Vagina (tissue), 2 donors: ENCODE results near the gene ELMO1. TPM values are rescaled to one million over a fixed set of nuclear protein-coding genes. Genes with fewer than 3 reads are reported as not detected.
A peak's percentile ranks its signal among the peaks of the same experiment; 100 is the strongest.

ENCODE experiments used
- DNase-seq, 2 donors: peaks; one replicate each; pipeline ENCODE4 v3.0.0-alpha.2; 2017; ENCODE audit errors: extremely low spot score in 2 of 2
- H3K27ac ChIP-seq: fragments of 200-600 bp; sonication (generic); one replicate; pipeline ENCODE4 v1.5.1; 2019
- H3K27me3 ChIP-seq: fragments of 200-600 bp; sonication (generic); one replicate; pipeline ENCODE4 v1.5.1; 2019
- H3K36me3 ChIP-seq, 2 donors: fragments of 200-600 bp; sonication (generic); one replicate each; pipeline ENCODE4 v1.5.1; 2017 to 2019
- H3K4me1 ChIP-seq: fragments of 200-600 bp; sonication (generic); one replicate; pipeline ENCODE4 v1.5.1; 2019
- H3K4me3 ChIP-seq, 2 donors: fragments of 200-600 bp; sonication (generic); 1 replicate in 1 of 2; 2 replicates in 1 of 2; pipeline ENCODE4 v1.5.1; 2016 to 2019
- H3K9me3 ChIP-seq: fragments of 200-600 bp; sonication (generic); one replicate; pipeline ENCODE4 v1.5.1; 2019
- CTCF ChIP-seq, 3 experiments: fragments of 450-650 bp in 2 of 3; fragments of 200-600 bp in 1 of 3; sonication (generic) in 1 of 3; IDR thresholded peaks; one replicate each; pipeline ENCODE4 v1.5.1; 2017 to 2019; ENCODE audit warnings: antibody characterized with exemption in 3 of 3, mild to moderate bottlenecking in 2 of 3, moderate library complexity in 2 of 3
- POLR2A ChIP-seq, 2 donors: fragments of 450-650 bp; IDR thresholded peaks; one replicate each; pipeline ENCODE4 v1.6.1; 2017; ENCODE audit warnings: antibody characterized with exemption in 2 of 2, mild to moderate bottlenecking in 2 of 2, moderate library complexity in 2 of 2
- POLR2AphosphoS5 ChIP-seq, 2 donors: sonication (generic); formaldehyde crosslinking; IDR thresholded peaks; one replicate each; pipeline ENCODE4 v1.9.0; 2017; ENCODE audit warnings: antibody characterized with exemption in 2 of 2, mild to moderate bottlenecking in 2 of 2, low read depth in 1 of 2; ENCODE audit not compliant: insufficient read depth in 1 of 2
- intact Hi-C: fragments of 100-400 bp; cut with DNase I; formaldehyde crosslinking; loops from one replicate; pipeline ENCODE4 v1.15.1; 2023
- total RNA-seq: library from RNA; depleted of rRNA; stranded (reverse); fragments of >200 nt; gene quantifications from one replicate; pipeline ENCODE4 v1.2.3, GENCODE V29; 2016

The ELMO1 gene
- total RNA-seq, 1 donor from 2014 or later: 74.4 TPM

GRCh38 chr7:37273891-37274290 lies 174.8 kb downstream of the ELMO1 start:
- DNase-seq: no peak
- Histone ChIP-seq H3K36me3 (no peaks in the 10 kb centered on the region), H3K4me1 (no peaks in the 10 kb centered on the region), H3K27me3 (no peaks in the 10 kb centered on the region), H3K27ac (no peak overlapping the region), H3K4me3 (no peak overlapping the region), H3K9me3 (no peaks in the 10 kb centered on the region)
- intact Hi-C loops: no loop called here
- TF ChIP-seq POLR2AphosphoS5 (IDR thresholded peaks at IDR 0.05; ENCODE audit: insufficient read depth in 1 of 2, low read depth in 1 of 2) (no peak), POLR2A (IDR thresholded peaks at IDR 0.05) (no peak), CTCF (IDR thresholded peaks at IDR 0.05) (no peak)

GRCh38 chr7:37269711-37270508 lies 178.8 kb downstream of the ELMO1 start:
- intact Hi-C loops: no loop called here
- no peaks in the 10 kb centered on the region for H3K9me3 ChIP-seq
- no peaks in the 10 kb centered on the region for H3K27me3 ChIP-seq
- DNase-seq: no peak
- no peak overlapping the region for H3K4me3 ChIP-seq
- no peaks in the 10 kb centered on the region for H3K36me3 ChIP-seq
- H3K27ac ChIP-seq: no peak overlapping the region
- no peaks in the 10 kb centered on the region for H3K4me1 ChIP-seq
- no peak for TF ChIP-seq POLR2A (IDR thresholded peaks at IDR 0.05)
- no peak for TF ChIP-seq POLR2AphosphoS5 (IDR thresholded peaks at IDR 0.05; ENCODE audit: insufficient read depth in 1 of 2, low read depth in 1 of 2)
- no peak for TF ChIP-seq CTCF (IDR thresholded peaks at IDR 0.05)

GRCh38 chr7:37267251-37267650 lies 181.4 kb downstream of the ELMO1 start:
- TF ChIP-seq POLR2A (IDR thresholded peaks at IDR 0.05): no peak
- TF ChIP-seq CTCF (IDR thresholded peaks at IDR 0.05): no peak
- no peak for TF ChIP-seq POLR2AphosphoS5 (IDR thresholded peaks at IDR 0.05; ENCODE audit: insufficient read depth in 1 of 2, low read depth in 1 of 2)
- Histone ChIP-seq H3K4me3 (no peak overlapping the region), H3K27me3 (no peaks in the 10 kb centered on the region), H3K4me1 (no peaks in the 10 kb centered on the region), H3K9me3 (no peaks in the 10 kb centered on the region), H3K27ac (no peak overlapping the region), H3K36me3 (no peaks in the 10 kb centered on the region)
- no peak for DNase-seq
- intact Hi-C loops: no loop called here

- intact Hi-C loops: no loop called here
- H3K27ac ChIP-seq: no peak overlapping the region
- peak in 1 of 2 donors; percentile 65 for DNase-seq
- H3K36me3 ChIP-seq: no peaks in the 10 kb centered on the region
- H3K27me3 ChIP-seq: no peaks in the 10 kb centered on the region
- TF ChIP-seq POLR2A (IDR thresholded peaks at IDR 0.05): no peak
- no peak for TF ChIP-seq POLR2AphosphoS5 (IDR thresholded peaks at IDR 0.05; ENCODE audit: insufficient read depth in 1 of 2, low read depth in 1 of 2)
- TF ChIP-seq CTCF (IDR thresholded peaks at IDR 0.05): no peak
- no peaks in the 10 kb centered on the region for H3K9me3 ChIP-seq
- no peaks in the 10 kb centered on the region for H3K4me1 ChIP-seq
- no peak overlapping the region for H3K4me3 ChIP-seq
Observed at GRCh38 chr7:37265876-37266275, 182.8 kb downstream of the ELMO1 start.

GRCh38 chr7:37265006-37265405 lies 183.7 kb downstream of the ELMO1 start:
- Histone ChIP-seq H3K36me3 (no peaks in the 10 kb centered on the region), H3K4me1 (no peaks in the 10 kb centered on the region), H3K27ac (no peak overlapping the region), H3K9me3 (no peaks in the 10 kb centered on the region), H3K4me3 (no peak overlapping the region), H3K27me3 (no peaks in the 10 kb centered on the region)
- intact Hi-C loops: no loop called here
- DNase-seq: no peak
- TF ChIP-seq POLR2AphosphoS5 (IDR thresholded peaks at IDR 0.05; ENCODE audit: insufficient read depth in 1 of 2, low read depth in 1 of 2): no peak
- TF ChIP-seq POLR2A (IDR thresholded peaks at IDR 0.05): no peak
- TF ChIP-seq CTCF (IDR thresholded peaks at IDR 0.05): no peak
